ENCODE results near the gene OTOG.

Gene OTOG

DNA sequence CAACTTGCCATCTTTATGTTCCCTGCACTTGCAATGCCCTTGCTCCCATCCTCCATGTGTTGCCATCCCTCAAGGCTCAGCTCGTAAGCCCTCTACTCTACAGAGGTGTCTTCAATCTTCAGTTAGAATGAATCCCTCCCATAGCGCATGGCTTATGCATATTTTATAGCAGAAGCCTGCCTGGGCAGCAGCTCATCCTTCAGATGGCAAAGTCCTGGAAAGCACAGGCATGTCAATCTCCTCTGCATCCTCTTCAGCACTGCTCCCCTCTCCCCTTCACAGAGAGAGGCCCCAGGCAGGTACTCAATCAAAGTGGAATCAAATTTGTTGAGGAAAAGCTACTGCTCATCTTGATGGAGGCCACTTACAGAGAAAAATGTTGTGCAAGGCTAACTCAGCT, 39.3 kb upstream of the OTOG start:
- no peak overlapping the region for H3K9ac ChIP-seq (ENCODE audit: low read length in 5 of 5)
- peaks cover 0 to 14% (median 3%) of the 10 kb centered on the region in 5 donors for H3K27me3 ChIP-seq (ENCODE audit: control insufficient read depth in 5 of 5, insufficient read depth in 4 of 5, low read length in 5 of 5)
- peaks cover 0 to 10% (median 6%) of the 10 kb centered on the region in 5 donors for H3K4me1 ChIP-seq (ENCODE audit: control insufficient read depth in 5 of 5, insufficient read depth in 5 of 5, low read length in 5 of 5)
- no peaks in the 10 kb centered on the region for H3K9me3 ChIP-seq (ENCODE audit: control insufficient read depth in 5 of 5, low read length in 5 of 5)
- no peak overlapping the region for H3K27ac ChIP-seq (ENCODE audit: low read depth, low read length)
- no peaks in the 10 kb centered on the region for H3K36me3 ChIP-seq (ENCODE audit: control insufficient read depth in 5 of 5, insufficient read depth in 5 of 5, low read length in 5 of 5)
- H3K4me3 ChIP-seq (ENCODE audit: low read depth in 1 of 5, low read length in 5 of 5) = no peak overlapping the region

DNA sequence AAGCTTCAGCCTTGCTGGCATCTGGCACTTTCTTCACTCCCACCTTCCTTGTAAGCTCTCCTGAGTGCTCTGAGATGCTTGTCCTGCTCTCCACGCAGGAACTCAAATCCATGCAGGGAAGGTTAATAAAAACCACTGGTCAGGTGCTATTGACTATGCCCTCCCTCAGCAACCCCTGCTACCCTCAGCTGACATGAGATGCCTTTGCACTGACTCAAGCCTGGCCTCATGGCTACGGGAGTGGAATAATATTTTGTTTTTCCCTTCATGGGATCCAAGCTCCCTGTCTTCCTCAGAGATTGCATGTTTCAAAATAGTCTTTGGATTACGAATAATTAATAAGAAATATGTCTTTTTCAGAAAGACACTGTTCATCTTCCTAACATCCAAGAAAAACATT, 38.8 kb upstream of the OTOG start:
- Histone ChIP-seq H3K27ac (ENCODE audit: low read depth, low read length) (no peak overlapping the region), H3K36me3 (ENCODE audit: control insufficient read depth in 5 of 5, insufficient read depth in 5 of 5, low read length in 5 of 5) (no peaks in the 10 kb centered on the region)

GRCh38 chr11:17508791-17509190, 38.3 kb upstream of the OTOG start:
- Histone ChIP-seq H3K4me1 (ENCODE audit: control insufficient read depth in 5 of 5, insufficient read depth in 5 of 5, low read length in 5 of 5) (peaks cover 0 to 10% (median 6%) of the 10 kb centered on the region in 5 donors), H3K36me3 (ENCODE audit: control insufficient read depth in 5 of 5, insufficient read depth in 5 of 5, low read length in 5 of 5) (no peaks in the 10 kb centered on the region), H3K27me3 (ENCODE audit: control insufficient read depth in 5 of 5, insufficient read depth in 4 of 5, low read length in 5 of 5) (peaks cover 0 to 14% (median 5%) of the 10 kb centered on the region in 5 donors), H3K27ac (ENCODE audit: low read depth, low read length) (no peak overlapping the region), H3K9me3 (ENCODE audit: control insufficient read depth in 5 of 5, low read length in 5 of 5) (no peaks in the 10 kb centered on the region), H3K9ac (ENCODE audit: low read length in 5 of 5) (no peak overlapping the region), H3K4me3 (ENCODE audit: low read depth in 1 of 5, low read length in 5 of 5) (no peak overlapping the region)

More for the DNA sequence above, 38.8 kb upstream of the OTOG start:
- Histone ChIP-seq H3K27me3 (ENCODE audit: control insufficient read depth in 5 of 5, insufficient read depth in 4 of 5, low read length in 5 of 5) (peaks cover 0 to 14% (median 3%) of the 10 kb centered on the region in 5 donors), H3K4me3 (ENCODE audit: low read depth in 1 of 5, low read length in 5 of 5) (no peak overlapping the region), H3K9ac (ENCODE audit: low read length in 5 of 5) (no peak overlapping the region), H3K9me3 (ENCODE audit: control insufficient read depth in 5 of 5, low read length in 5 of 5) (no peaks in the 10 kb centered on the region), H3K4me1 (ENCODE audit: control insufficient read depth in 5 of 5, insufficient read depth in 5 of 5, low read length in 5 of 5) (peaks cover 0 to 10% (median 6%) of the 10 kb centered on the region in 5 donors)

DNA sequence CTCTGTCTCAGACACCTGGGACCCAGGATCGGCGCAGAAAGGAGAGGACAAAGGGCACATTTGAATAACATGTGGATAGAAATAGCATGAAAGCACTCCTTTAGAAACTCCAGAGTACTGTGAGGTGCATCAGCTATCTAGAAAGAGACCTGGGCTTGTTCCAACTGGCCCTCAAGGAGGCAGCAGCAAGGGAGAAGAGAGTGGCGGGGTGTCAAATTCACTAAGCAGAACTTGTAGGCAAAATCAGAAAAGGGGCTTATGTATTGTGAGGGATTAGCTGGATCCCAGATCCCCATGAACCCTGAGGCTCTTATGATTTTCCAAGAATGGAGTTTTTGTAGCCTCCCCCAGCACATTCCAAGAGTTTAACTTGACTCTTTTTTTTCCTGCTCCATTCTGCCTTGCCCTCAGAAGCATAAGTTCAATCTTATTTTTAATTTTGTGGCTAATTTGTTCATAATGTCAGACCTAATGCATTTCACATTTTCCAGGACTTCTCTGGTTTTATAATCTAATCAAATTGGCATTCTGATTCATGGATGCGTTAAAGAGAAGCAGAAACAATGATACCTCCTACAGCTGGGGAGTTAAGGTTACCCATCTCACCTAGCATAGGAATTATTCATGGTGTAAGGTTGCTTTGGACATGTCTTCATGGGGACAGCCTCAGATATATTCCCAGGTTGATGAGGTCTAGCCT, 36.4 kb upstream of the OTOG start:
- peaks cover 0 to 7% (median 6%) of the 10 kb centered on the region in 5 donors for H3K4me1 ChIP-seq (ENCODE audit: control insufficient read depth in 5 of 5, insufficient read depth in 5 of 5, low read length in 5 of 5)
- H3K36me3 ChIP-seq (ENCODE audit: control insufficient read depth in 5 of 5, insufficient read depth in 5 of 5, low read length in 5 of 5) = no peaks in the 10 kb centered on the region
- H3K4me3 ChIP-seq (ENCODE audit: low read depth in 1 of 5, low read length in 5 of 5) = no peak overlapping the region

DNA sequence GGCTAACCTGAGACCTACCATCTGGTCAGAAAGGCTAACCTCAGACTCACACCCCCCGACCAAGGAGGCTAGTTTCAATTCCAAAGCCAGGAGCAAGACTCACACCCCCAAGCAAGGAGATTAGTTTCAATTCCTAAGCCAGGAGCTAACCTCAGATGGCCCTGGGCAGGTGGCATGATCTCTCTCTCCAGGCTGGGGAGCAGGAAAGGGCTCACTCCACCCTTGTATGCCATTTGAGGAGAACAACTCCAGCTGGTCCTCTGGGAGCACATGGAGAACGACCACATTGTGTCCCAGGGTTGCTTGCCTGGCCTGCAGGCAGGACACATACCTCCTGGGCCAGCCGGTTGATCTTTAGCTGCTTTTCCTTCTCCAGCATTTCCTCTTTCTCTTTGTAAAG, 35.5 kb upstream of the OTOG start:
- H3K9me3 ChIP-seq (ENCODE audit: control insufficient read depth in 5 of 5, low read length in 5 of 5) = no peaks in the 10 kb centered on the region
- H3K4me1 ChIP-seq (ENCODE audit: control insufficient read depth in 5 of 5, insufficient read depth in 5 of 5, low read length in 5 of 5) = peaks cover 0 to 7% (median 6%) of the 10 kb centered on the region in 5 donors
- no peak overlapping the region for H3K27ac ChIP-seq (ENCODE audit: low read depth, low read length)
- no peaks in the 10 kb centered on the region for H3K36me3 ChIP-seq (ENCODE audit: control insufficient read depth in 5 of 5, insufficient read depth in 5 of 5, low read length in 5 of 5)
- peaks cover 0 to 10% (median 3%) of the 10 kb centered on the region in 5 donors for H3K27me3 ChIP-seq (ENCODE audit: control insufficient read depth in 5 of 5, insufficient read depth in 4 of 5, low read length in 5 of 5)
- H3K4me3 ChIP-seq (ENCODE audit: low read depth in 1 of 5, low read length in 5 of 5) = no peak overlapping the region
- H3K9ac ChIP-seq (ENCODE audit: low read length in 5 of 5) = no peak overlapping the region

More for the DNA sequence above, 36.4 kb upstream of the OTOG start:
- Histone ChIP-seq H3K9ac (ENCODE audit: low read length in 5 of 5) (no peak overlapping the region), H3K27me3 (ENCODE audit: control insufficient read depth in 5 of 5, insufficient read depth in 4 of 5, low read length in 5 of 5) (peaks cover 0 to 14% (median 3%) of the 10 kb centered on the region in 5 donors), H3K9me3 (ENCODE audit: control insufficient read depth in 5 of 5, low read length in 5 of 5) (no peaks in the 10 kb centered on the region), H3K27ac (ENCODE audit: low read depth, low read length) (no peak overlapping the region)

DNA sequence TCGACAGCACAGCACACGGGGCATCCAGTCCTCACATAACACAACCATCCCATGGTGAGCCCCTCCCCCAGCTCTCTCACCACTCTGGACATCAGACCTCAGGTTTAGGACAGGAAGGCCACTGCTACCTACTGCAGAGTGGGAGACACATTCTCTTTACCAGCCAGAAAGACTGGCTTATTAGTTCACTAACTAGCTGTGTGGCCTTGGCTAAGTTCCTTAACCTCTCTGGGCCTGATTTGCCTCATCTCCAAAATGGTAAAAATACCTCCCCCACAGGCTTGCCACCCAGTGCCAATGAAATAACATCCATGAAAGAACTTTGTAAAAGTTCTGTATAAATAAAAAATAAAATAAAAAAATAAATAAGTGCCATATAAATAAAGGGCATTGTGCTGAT, 35.0 kb upstream of the OTOG start:
- Histone ChIP-seq H3K9ac (ENCODE audit: low read length in 5 of 5) (no peak overlapping the region), H3K36me3 (ENCODE audit: control insufficient read depth in 5 of 5, insufficient read depth in 5 of 5, low read length in 5 of 5) (no peaks in the 10 kb centered on the region), H3K4me3 (ENCODE audit: low read depth in 1 of 5, low read length in 5 of 5) (no peak overlapping the region), H3K27me3 (ENCODE audit: control insufficient read depth in 5 of 5, insufficient read depth in 4 of 5, low read length in 5 of 5) (peaks cover 0 to 10% (median 3%) of the 10 kb centered on the region in 5 donors), H3K4me1 (ENCODE audit: control insufficient read depth in 5 of 5, insufficient read depth in 5 of 5, low read length in 5 of 5) (peaks cover 0 to 7% (median 6%) of the 10 kb centered on the region in 5 donors), H3K9me3 (ENCODE audit: control insufficient read depth in 5 of 5, low read length in 5 of 5) (no peaks in the 10 kb centered on the region), H3K27ac (ENCODE audit: low read depth, low read length) (no peak overlapping the region)

GRCh38 chr11:17513853-17514252, 33.2 kb upstream of the OTOG start:
- Histone ChIP-seq H3K27me3 (ENCODE audit: control insufficient read depth in 5 of 5, insufficient read depth in 4 of 5, low read length in 5 of 5) (peaks cover 0 to 10% (median 5%) of the 10 kb centered on the region in 5 donors), H3K27ac (ENCODE audit: low read depth, low read length) (no peak overlapping the region), H3K9ac (ENCODE audit: low read length in 5 of 5) (no peak overlapping the region), H3K36me3 (ENCODE audit: control insufficient read depth in 5 of 5, insufficient read depth in 5 of 5, low read length in 5 of 5) (no peaks in the 10 kb centered on the region), H3K4me1 (ENCODE audit: control insufficient read depth in 5 of 5, insufficient read depth in 5 of 5, low read length in 5 of 5) (peaks cover 0 to 3% (median under 1%) of the 10 kb centered on the region in 5 donors), H3K4me3 (ENCODE audit: low read depth in 1 of 5, low read length in 5 of 5) (no peak overlapping the region), H3K9me3 (ENCODE audit: control insufficient read depth in 5 of 5, low read length in 5 of 5) (no peaks in the 10 kb centered on the region)

- Histone ChIP-seq H3K36me3 (ENCODE audit: control insufficient read depth in 5 of 5, insufficient read depth in 5 of 5, low read length in 5 of 5) (no peaks in the 10 kb centered on the region), H3K4me3 (ENCODE audit: low read depth in 1 of 5, low read length in 5 of 5) (no peak overlapping the region), H3K9me3 (ENCODE audit: control insufficient read depth in 5 of 5, low read length in 5 of 5) (no peaks in the 10 kb centered on the region), H3K4me1 (ENCODE audit: control insufficient read depth in 5 of 5, insufficient read depth in 5 of 5, low read length in 5 of 5) (no peaks in the 10 kb centered on the region), H3K27me3 (ENCODE audit: control insufficient read depth in 5 of 5, insufficient read depth in 4 of 5, low read length in 5 of 5) (peaks cover 0 to 11% (median 5%) of the 10 kb centered on the region in 5 donors), H3K9ac (ENCODE audit: low read length in 5 of 5) (no peak overlapping the region), H3K27ac (ENCODE audit: low read depth, low read length) (no peak overlapping the region)
Observed at GRCh38 chr11:17514476-17514875, 32.6 kb upstream of the OTOG start.

GRCh38 chr11:17515443-17516176, 31.4 kb upstream of the OTOG start:
- no peaks in the 10 kb centered on the region for H3K9me3 ChIP-seq (ENCODE audit: control insufficient read depth in 5 of 5, low read length in 5 of 5)
- no peak overlapping the region for H3K4me3 ChIP-seq (ENCODE audit: low read depth in 1 of 5, low read length in 5 of 5)
- H3K9ac ChIP-seq (ENCODE audit: low read length in 5 of 5) = no peak overlapping the region
- H3K36me3 ChIP-seq (ENCODE audit: control insufficient read depth in 5 of 5, insufficient read depth in 5 of 5, low read length in 5 of 5) = no peaks in the 10 kb centered on the region
- H3K4me1 ChIP-seq (ENCODE audit: control insufficient read depth in 5 of 5, insufficient read depth in 5 of 5, low read length in 5 of 5) = no peaks in the 10 kb centered on the region
- no peak overlapping the region for H3K27ac ChIP-seq (ENCODE audit: low read depth, low read length)
- H3K27me3 ChIP-seq (ENCODE audit: control insufficient read depth in 5 of 5, insufficient read depth in 4 of 5, low read length in 5 of 5) = peaks cover 0 to 13% (median 2%) of the 10 kb centered on the region in 5 donors

DNA sequence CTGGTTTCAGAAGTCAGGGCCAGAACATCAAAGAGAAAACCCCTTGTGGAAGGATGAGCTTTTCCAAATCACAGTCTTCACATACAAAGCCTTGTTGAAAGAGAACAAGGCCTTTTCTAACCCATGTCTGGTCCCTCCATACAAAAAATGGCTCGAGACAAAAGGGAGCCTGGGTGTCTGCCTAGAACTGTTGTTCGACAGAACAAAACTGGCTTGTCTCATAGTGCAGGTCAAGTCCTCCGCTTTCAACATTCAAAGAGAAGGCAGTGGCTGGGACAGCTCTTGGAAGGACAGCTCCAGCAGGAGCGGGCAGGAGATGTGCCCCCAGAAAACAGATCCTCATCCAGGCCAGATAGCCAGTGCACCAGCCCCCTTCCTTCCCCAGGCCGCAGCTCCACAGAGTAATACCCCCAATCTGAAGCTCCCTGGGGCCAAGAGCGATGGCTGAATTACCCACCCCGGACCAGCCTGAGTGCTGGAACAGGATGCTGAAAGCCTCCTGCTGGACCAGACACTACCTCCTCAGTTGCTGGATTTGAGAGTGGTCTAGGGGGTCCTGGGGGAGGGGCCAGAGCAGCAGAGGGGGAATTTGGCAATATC, 30.4 kb upstream of the OTOG start:
- peaks cover 0 to 14% (median 2%) of the 10 kb centered on the region in 5 donors for H3K27me3 ChIP-seq (ENCODE audit: control insufficient read depth in 5 of 5, insufficient read depth in 4 of 5, low read length in 5 of 5)
- no peaks in the 10 kb centered on the region for H3K36me3 ChIP-seq (ENCODE audit: control insufficient read depth in 5 of 5, insufficient read depth in 5 of 5, low read length in 5 of 5)
- no peak overlapping the region for H3K27ac ChIP-seq (ENCODE audit: low read depth, low read length)
- H3K9ac ChIP-seq (ENCODE audit: low read length in 5 of 5) = no peak overlapping the region
- no peaks in the 10 kb centered on the region for H3K4me1 ChIP-seq (ENCODE audit: control insufficient read depth in 5 of 5, insufficient read depth in 5 of 5, low read length in 5 of 5)
- H3K4me3 ChIP-seq (ENCODE audit: low read depth in 1 of 5, low read length in 5 of 5) = no peak overlapping the region
- no peaks in the 10 kb centered on the region for H3K9me3 ChIP-seq (ENCODE audit: control insufficient read depth in 5 of 5, low read length in 5 of 5)
